Activated CD4-positive, CD25-positive, alpha-beta regulatory T cell treated with anti-CD3 and anti-CD28 coated beads, Interleukin-2, amount 50 U/mL, for 24 hours (primary cell): ENCODE data around the gene SSUH2.
"Not testable (repeated sequence)": the region's sequence is repeated elsewhere in the genome, so short reads cannot be mapped to it uniquely, and the experiment has no call there.

Experiments
- ATAC-seq, 2 donors: fragments of 150-1000 bp; cut with Tn5 transposase; one replicate each; pipeline ENCODE4 v1.10.0; 2021; ENCODE audit warnings: mild to moderate bottlenecking in 1 of 2, moderate library complexity in 1 of 2

Gene SSUH2, protein sequence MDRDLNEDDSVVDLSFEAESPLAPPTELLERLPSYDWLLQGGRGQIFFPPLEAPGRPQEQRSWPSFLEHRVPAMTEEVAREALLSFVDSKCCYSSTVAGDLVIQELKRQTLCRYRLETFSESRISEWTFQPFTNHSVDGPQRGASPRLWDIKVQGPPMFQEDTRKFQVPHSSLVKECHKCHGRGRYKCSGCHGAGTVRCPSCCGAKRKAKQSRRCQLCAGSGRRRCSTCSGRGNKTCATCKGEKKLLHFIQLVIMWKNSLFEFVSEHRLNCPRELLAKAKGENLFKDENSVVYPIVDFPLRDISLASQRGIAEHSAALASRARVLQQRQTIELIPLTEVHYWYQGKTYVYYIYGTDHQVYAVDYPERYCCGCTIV

GRCh38 chr3:8644748-8645390 is at the start of gene SSUH2:
Gene SSUH2, minus strand, starts transcription at chr3:8644798. Its CDS starts 40 bp downstream, at chr3:8644758.
- ATAC-seq, result no peak

GRCh38 chr3:8691295-8691694 is 46.7 kb upstream of the SSUH2 start:
- not testable (repeated sequence) for ATAC-seq

- not testable (repeated sequence) for ATAC-seq
Observed at GRCh38 chr3:8684992-8685391, 40.4 kb upstream of the SSUH2 start.

GRCh38 chr3:8682850-8683574 is 38.4 kb upstream of the SSUH2 start:
- ATAC-seq, result not testable (repeated sequence)

- not testable (repeated sequence) for ATAC-seq
Observed at GRCh38 chr3:8681881-8682538, 37.4 kb upstream of the SSUH2 start.

GRCh38 chr3:8681349-8681748 is 36.8 kb upstream of the SSUH2 start:
- ATAC-seq, result no peak

DNA sequence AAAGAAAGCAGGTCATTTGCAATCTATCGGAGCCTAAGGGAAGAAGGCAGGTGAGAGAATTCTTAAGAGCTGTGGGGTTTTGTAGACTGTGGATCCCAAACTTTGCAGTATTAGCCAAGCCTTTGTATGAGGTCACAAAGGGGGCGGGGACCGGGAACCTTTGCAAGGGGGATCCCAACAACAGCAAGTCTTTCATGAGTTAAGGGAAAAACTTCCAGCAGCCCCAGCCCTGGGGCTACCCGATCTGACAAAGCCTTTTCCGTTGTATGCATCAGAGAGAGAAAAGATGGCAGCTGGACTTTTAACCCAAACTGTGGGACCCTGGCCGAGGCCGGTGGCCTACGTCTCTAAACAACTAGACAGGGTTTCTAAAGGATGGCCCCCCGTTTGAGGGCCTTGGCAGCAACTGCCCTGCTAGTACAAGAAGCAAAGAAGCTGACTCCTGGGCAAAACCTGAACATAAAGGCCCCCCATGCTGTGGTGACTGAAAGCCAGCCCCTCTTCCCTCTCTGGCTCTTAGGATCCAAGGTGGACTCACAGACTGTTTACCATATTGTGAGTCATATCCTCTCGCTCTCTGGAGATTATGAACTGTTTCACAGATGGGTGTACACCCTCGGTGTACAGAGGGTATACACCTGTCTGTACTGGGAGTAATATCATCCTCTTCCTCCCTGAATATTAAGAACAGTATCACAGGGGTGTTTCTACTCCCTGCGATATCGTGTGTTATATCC is 35.4 kb upstream of the SSUH2 start:
- not testable (repeated sequence) for ATAC-seq

- no peak for ATAC-seq
Observed at GRCh38 chr3:8678751-8679150, 34.2 kb upstream of the SSUH2 start.

- not testable (repeated sequence) for ATAC-seq
Observed at GRCh38 chr3:8677258-8677657, 32.7 kb upstream of the SSUH2 start.

DNA sequence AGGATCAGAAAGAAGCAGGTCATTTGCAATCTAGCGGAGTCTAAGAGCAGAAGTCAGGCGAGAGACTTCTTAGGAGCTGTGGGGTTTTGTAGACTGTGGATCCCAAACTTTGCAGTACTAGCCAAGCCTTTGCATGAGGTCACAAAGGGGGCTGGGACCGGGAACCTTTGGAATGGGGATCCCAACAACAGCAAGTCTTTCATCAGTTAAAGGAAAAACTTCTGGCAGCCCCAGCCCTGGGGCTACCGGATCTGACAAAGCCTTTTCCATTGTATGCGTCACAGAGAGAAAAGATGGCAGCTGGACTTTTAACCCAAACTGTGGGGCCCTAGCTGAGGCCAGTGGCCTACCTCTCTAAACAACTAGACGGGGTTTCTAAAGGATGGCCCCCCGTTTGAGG is 31.0 kb upstream of the SSUH2 start:
- not testable (repeated sequence) for ATAC-seq

DNA sequence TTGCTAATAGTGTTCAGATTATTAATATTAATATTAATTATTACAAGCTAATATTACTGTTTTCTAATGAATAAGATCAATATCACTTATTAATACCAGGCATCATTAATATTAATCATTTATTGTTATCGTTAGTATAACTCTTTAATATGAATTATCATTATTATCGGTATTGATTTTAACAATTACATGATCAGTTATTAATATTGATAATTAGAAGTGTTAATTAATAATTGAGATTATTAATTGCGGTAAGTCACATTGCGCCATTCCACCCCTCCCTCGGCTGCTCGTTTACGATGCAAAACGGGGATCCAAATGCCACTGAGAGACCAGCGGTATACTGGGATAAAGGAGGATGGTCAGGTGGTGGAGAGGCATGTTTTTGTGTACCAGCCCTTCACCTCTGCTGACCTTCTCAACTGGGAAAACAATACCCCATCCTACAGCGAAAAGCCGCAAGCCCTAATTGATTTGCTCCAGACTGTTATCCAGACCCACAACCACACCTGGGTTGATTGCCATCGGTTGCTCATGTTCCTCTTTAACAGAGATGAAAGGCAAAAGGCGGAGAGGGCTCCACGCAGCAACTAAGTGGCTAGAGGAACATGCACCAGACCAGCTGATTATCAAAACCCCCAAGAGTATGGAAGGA is 28.6 kb upstream of the SSUH2 start:
- ATAC-seq, result no peak

DNA sequence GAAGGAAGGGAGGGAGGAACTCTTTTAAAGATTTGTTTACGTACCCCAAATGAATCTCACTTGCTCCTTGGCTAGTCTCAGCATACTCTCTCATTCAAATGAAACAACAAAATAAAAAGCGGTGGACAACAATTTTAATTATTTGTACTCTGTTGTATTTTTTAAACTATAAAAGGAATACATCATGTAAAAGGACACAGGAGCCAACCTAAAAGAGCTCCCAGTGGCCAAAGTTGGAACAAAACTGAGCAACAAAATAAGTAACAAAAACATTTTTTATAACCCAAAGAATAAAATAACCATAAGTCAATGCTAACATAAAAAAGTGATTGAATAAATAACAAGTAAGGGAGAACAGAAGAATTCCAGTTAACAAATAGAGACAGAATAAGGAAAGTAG is 24.4 kb upstream of the SSUH2 start:
- no peak for ATAC-seq

DNA sequence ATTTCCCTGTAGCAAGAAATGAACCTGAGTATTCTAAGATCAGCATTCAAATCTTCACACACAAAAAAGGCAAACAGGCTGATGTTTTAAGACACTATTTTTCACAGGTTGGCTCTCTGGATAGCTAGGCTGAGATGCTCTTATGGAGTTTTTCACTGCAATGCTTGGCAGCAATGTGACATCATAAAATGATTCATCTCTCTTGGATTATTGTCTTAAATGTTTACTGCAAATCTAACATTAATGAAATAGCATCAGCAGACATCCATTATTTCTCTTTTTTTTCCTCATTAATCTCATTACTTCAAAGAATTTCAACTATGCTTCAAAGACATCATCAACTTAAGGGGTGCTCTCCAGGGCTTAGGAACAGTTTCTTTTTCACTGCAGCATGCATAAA is 23.6 kb upstream of the SSUH2 start:
- ATAC-seq, result no peak

DNA sequence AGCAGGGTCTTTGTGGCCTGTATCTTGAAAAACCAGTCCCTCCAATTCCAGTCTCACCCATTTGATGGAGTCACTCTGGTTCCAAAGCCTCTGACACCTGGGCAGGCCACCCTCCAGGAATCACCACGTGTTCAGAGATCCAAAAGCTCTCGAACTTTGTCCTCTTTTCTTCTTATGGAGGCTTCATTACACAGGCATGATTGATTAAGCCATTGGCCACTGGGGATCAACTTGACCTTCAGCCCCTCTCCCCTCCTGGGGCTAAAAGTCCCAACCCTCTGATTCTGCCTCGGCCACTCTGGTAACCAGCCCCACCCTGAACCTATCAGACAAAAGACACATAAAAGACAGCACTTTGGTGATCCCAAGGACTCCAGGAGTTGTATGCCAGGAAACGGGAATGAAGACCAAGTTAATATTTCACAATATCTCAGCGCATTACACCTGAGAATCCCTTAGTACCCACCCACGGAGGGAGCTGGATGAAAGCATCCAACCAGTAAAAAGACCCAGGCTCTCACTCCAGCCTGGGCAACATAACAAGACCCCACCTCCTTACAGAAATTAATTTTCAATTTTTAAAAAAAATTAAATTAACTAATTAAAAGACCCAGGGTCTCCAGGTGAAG is 23.0 kb upstream of the SSUH2 start:
- no peak for ATAC-seq

DNA sequence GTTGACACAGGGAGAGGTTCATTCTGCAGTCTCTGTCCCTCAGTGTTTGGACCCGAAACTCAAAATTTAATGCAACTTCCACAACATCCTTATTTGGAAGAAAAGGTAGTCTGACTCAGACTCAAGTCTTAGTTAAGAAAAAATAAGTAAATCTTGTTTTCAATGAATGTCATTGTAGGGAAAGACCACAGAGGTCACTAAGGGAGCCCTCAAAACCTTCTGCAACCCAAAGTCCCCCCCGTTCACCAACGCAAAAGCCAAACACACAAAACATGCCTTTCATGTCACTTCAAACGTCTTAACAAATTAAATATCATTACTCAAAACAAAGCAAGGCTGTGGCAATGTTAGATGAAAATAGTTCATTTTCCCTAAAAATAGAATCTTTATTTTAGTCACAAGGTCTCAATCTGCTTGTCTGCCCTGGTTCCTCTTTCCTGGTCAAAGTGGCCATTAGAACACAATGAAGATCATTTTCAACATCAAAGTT is 20.9 kb upstream of the SSUH2 start:
- no peak for ATAC-seq

GRCh38 chr3:8663177-8664061 is 18.8 kb upstream of the SSUH2 start:
- no peak for ATAC-seq

GRCh38 chr3:8662594-8662993 is 18.0 kb upstream of the SSUH2 start:
- no peak for ATAC-seq

- no peak for ATAC-seq
Observed at GRCh38 chr3:8660175-8661118, 15.8 kb upstream of the SSUH2 start.

DNA sequence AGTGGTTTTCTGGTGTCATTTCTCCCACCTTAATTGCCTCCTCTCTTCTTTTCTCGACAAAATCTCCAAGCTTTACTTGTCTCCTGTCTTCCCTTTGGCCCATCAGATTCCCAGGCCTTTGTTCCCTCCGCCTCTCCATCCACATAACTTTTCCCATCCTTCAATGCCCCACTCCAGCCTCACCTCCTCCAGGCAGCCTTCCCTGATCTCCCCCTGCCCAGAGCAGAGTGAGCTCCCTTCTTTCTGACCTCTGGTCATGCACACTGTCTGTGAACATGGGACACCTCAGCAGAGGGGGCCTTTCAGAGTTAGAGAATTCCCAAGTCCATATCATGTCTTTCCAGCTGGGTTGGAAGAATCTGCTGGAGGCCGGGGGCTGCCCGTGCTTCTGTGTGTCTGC is 14.6 kb upstream of the SSUH2 start:
- no peak for ATAC-seq
